Right cardiac atrium (tissue), 5 donors: ENCODE results near the gene PMM2. TPM values are rescaled to one million over a fixed set of nuclear protein-coding genes. Genes with fewer than 3 reads are reported as not detected.

Experiments
- ATAC-seq, 2 donors: fragments of 200-7000 bp; cut with Tn5 transposase; one replicate each; pipeline versions ENCODE4 v1.8.0 to v1.9.1; 2020; ENCODE audit warnings: moderate library complexity in 2 of 2, mild to moderate bottlenecking in 1 of 2
- DNase-seq, 3 donors: peaks; one replicate each; pipeline ENCODE4 v3.0.0-alpha.2; 2020
- H3K27ac ChIP-seq: one replicate; pipeline ENCODE4 v1.5.1; 2013; ENCODE audit warnings: mild to moderate bottlenecking, low read length, control low read depth, moderate library complexity
- H3K27me3 ChIP-seq: one replicate; pipeline ENCODE4 v1.6.1; 2013; ENCODE audit not compliant: control insufficient read depth, insufficient read depth
- H3K4me1 ChIP-seq: one replicate; pipeline ENCODE4 v1.6.1; 2013; ENCODE audit warnings: low read length; ENCODE audit not compliant: control insufficient read depth, insufficient read depth
- H3K4me3 ChIP-seq: one replicate; pipeline ENCODE4 v1.5.1; 2013; ENCODE audit warnings: low read length, control low read depth
- H3K9me3 ChIP-seq: one replicate; pipeline ENCODE4 v1.6.1; 2013; ENCODE audit warnings: low read length; ENCODE audit not compliant: control insufficient read depth
- WGBS: extraction: QIAGEN DNeasy Blood & Tissue Kit; methylation state at CpG from one replicate; pipeline ENCODE4 v1.1.7; 2013; 5-methylcytosine and 5-hydroxymethylcytosine counted together
- intact Hi-C, 4 donors: fragments of 100-400 bp; cut with DNase I; formaldehyde crosslinking; loops; one replicate each; pipeline versions ENCODE4 v1.11.0 to v1.14.0; 2022 to 2023
- polyA plus RNA-seq: library from polyadenylated mRNA; stranded (reverse); fragments of 200-250 nt; gene quantifications from one replicate; pipeline ENCODE4 v1.2.3, GENCODE V29; 2013
- total RNA-seq, 4 donors: library from RNA; stranded (reverse); fragmentation: NEBNext Ultra II Directional; extraction: Animal tissue kit (Norgen Biotek cat#: 25700); gene quantifications; one replicate each; pipeline ENCODE4 v1.2.1, GENCODE V29; 2021
- donor health status: healthy with polysubstance abuse.
- donor health status: DM: no; HTN: yes; CAD: no.
- donor health status: DM: no; HTN: no; CAD: no.
- donor health status: DM: no; HTN: yes; CAD: no; lungs with severe emphysema.
- donor health status: DM: yes; HTN: yes; CAD: no.

The PMM2 gene
- total and polyA plus RNA-seq, 5 donors: 10.5 to 29.4 (median 12.8) TPM

DNA sequence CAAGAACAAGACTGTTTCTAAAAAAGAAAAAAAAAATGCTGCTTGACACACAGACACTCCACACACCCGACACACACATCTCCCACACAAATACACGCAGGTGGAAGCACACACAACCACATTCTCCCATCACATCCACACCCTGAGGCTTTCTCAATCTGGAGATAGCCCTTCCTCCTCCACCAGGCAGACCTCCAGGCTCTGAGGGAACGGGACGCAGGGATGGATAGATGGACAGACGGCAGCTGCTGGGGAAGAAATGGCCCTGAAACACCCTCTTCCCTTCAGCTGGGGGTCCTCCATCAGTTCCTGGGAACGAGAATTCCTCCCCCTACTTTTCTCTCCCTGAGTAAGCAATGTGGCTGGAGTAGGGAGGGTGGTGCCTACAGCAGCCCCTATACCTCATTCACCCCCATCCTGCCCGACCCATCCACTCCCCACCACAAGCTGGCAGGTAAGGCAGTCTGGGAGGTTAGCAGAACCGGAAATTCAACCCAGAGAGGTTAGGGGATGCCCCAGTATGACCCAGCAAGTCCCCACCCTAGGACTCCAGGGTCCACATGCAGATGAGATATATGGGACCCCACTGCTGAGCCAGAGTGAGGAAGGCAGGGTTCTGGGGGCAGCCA, 80.4 kb downstream of the PMM2 start:
- intact Hi-C loops: loop anchor here in 1 of 4 donors (10.0 kb wide), 1 partner anchor 213 kb away; no protein-coding TSS in a partner anchor
- WGBS: 61% methylated on average over 8 of the region's 8 CpGs
- no peak overlapping the region for H3K27ac ChIP-seq
- H3K9me3 ChIP-seq: no peaks in the 10 kb centered on the region
- no peak overlapping the region for H3K4me3 ChIP-seq
- ATAC-seq (no peak), DNase-seq (peak in 1 of 3 donors; percentile 24)
- H3K4me1 ChIP-seq: no peaks in the 10 kb centered on the region
- H3K27me3 ChIP-seq: no peaks in the 10 kb centered on the region

GRCh38 chr16:8878523-8878911, 80.9 kb downstream of the PMM2 start:
- DNase-seq (no peak), ATAC-seq (no peak)
- no peaks in the 10 kb centered on the region for H3K4me1 ChIP-seq
- no peaks in the 10 kb centered on the region for H3K27me3 ChIP-seq
- H3K27ac ChIP-seq: no peak overlapping the region
- H3K9me3 ChIP-seq: no peaks in the 10 kb centered on the region
- 66% methylated on average over 6 of the region's 6 CpGs for WGBS
- intact Hi-C loops: loop anchor here in 1 of 4 donors (10.0 kb wide), 1 partner anchor 214 kb away; no protein-coding TSS in a partner anchor
- no peak overlapping the region for H3K4me3 ChIP-seq

- no peaks in the 10 kb centered on the region for H3K4me1 ChIP-seq
- no peak overlapping the region for H3K4me3 ChIP-seq
- DNase-seq (peak in 1 of 3 donors; percentile 19), ATAC-seq (no peak)
- whole genome bisulfite sequencing: 93% methylated on average over 8 of the region's 8 CpGs
- intact Hi-C loops: loop anchor here (2.0 to 10.0 kb wide), 6 partner anchors 84 to 316 kb away; partner anchors contain the start of genes PMM2 (in 1 of the 4) and TMEM186 (in 1 of the 4)
- H3K27ac ChIP-seq: no peak overlapping the region
- H3K27me3 ChIP-seq: no peaks in the 10 kb centered on the region
- H3K9me3 ChIP-seq: no peaks in the 10 kb centered on the region
Measured at GRCh38 chr16:8880839-8881510, 83.3 kb downstream of the PMM2 start.

GRCh38 chr16:8882041-8882617, 84.5 kb downstream of the PMM2 start, which contains the start of gene LITAFD:
TSS of gene LITAFD (plus strand) at chr16:8882351. CDS start at chr16:8884356, 2,005 bp downstream.
- Histone ChIP-seq H3K4me3 (no peak within 1 kb of the TSS), H3K27ac (no peak within 1 kb of the TSS), H3K27me3 (no peaks in the 10 kb centered on the region), H3K4me1 (no peaks in the 10 kb centered on the region), H3K9me3 (no peaks in the 10 kb centered on the region)
- 62% methylated on average over 10 of the region's 10 CpGs for WGBS
- intact Hi-C loops: loop anchor here in 3 of 4 donors (5.0 to 10.0 kb wide), 5 partner anchors 85 to 317 kb away; partner anchors contain the start of genes PMM2 (in 1 of the 3) and TMEM186 (in 1 of the 3)
- DNase-seq (peak; percentile 4 to 38 (median 37)), ATAC-seq (no peak)

GRCh38 chr16:8882725-8883377, 85.2 kb downstream of the PMM2 start:
- intact Hi-C loops: loop anchor here in 3 of 4 donors (5.0 to 10.0 kb wide), 5 partner anchors 86 to 318 kb away; partner anchors contain the start of genes PMM2 (in 1 of the 3) and TMEM186 (in 1 of the 3)

DNA sequence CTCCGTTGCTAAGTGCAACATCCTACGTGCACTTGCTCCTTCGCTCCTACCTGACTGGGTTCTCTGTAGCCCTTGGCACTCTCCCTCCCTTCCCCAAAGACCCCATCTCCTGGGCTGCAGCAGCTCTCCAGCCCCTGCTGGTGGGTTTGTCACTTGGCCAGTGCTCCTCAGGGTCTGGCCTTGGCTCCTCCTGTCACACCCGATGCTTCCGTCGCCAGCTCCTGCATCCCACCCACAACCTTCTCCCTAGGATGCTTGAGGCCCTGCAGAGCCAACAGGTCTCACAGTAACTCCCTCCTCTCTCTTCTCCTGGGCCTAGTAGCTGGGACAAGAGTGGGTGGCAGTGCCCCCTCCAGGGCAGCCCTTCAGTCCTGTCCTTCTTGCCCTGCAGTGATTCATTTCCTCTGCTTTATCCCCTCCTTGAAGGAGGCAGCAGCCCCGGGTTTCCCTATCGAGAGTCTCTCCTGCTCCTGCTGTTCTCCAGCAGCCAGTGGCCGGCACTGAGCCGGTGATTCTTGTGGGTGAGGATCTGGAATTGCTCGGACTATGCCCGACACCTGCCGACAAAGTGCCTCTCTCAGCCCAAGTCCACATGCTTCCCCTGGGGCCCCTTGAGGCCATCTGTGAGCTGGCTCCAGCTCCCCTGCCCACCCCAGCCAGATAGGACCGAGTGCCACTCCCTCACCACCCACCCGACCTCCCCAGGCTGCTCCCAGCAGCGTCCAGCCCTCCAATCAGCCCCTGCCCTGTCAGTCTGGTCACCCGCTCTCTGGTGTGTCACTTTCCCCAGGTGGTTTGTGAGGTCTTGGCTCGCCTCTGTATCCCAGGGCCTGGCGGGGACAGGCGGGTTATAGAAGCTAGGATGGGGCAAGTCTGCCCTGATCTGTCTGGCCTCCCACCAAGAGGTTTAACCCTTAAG, 88.3 kb downstream of the PMM2 start:
- DNase-seq: peak in 2 of 3 donors; percentile 60 to 63
- H3K27me3 ChIP-seq: no peaks in the 10 kb centered on the region

More at GRCh38 chr16:8882725-8883377, 85.2 kb downstream of the PMM2 start:
- WGBS: 82% methylated on average over 17 of the region's 17 CpGs
- H3K27me3 ChIP-seq: no peaks in the 10 kb centered on the region
- no peaks in the 10 kb centered on the region for H3K4me1 ChIP-seq
- no peak overlapping the region for H3K27ac ChIP-seq
- DNase-seq: peak in 2 of 3 donors; percentile 3 to 23
- no peak for ATAC-seq
- H3K9me3 ChIP-seq: no peaks in the 10 kb centered on the region
- H3K4me3 ChIP-seq: no peak overlapping the region

GRCh38 chr16:8886593-8887430, 89.2 kb downstream of the PMM2 start:
- Histone ChIP-seq H3K27me3 (no peaks in the 10 kb centered on the region), H3K27ac (no peak overlapping the region), H3K4me3 (no peak overlapping the region), H3K4me1 (peaks cover 2% of the 10 kb centered on the region), H3K9me3 (no peaks in the 10 kb centered on the region)
- DNase-seq (peak in 2 of 3 donors; percentile 18 to 42), ATAC-seq (no peak)
- intact Hi-C loops: loop anchor here in 2 of 4 donors (10.0 kb wide), 2 partner anchors 232 to 322 kb away; no protein-coding TSS in a partner anchor
- 71% methylated on average over 19 of the region's 19 CpGs for WGBS

More for the DNA sequence above, 88.3 kb downstream of the PMM2 start:
- H3K4me3 ChIP-seq: no peak overlapping the region
- no peak overlapping the region for H3K27ac ChIP-seq
- intact Hi-C loops: loop anchor here in 2 of 4 donors (10.0 kb wide), 2 partner anchors 231 to 321 kb away; no protein-coding TSS in a partner anchor
- 8% methylated on average over 20 of the region's 20 CpGs for WGBS
- H3K4me1 ChIP-seq: peaks cover 2% of the 10 kb centered on the region
- no peaks in the 10 kb centered on the region for H3K9me3 ChIP-seq
- peak; percentile 22 to 32 for ATAC-seq

GRCh38 chr16:8887431-8887765, 89.8 kb downstream of the PMM2 start:
- ATAC-seq: no peak
- no peak overlapping the region for H3K27ac ChIP-seq
- 89% methylated on average over 6 of the region's 6 CpGs for WGBS
- peaks cover 2% of the 10 kb centered on the region for H3K4me1 ChIP-seq
- peak in 2 of 3 donors; percentile 41 to 48 for DNase-seq
- H3K27me3 ChIP-seq: no peaks in the 10 kb centered on the region
- no peak overlapping the region for H3K4me3 ChIP-seq
- H3K9me3 ChIP-seq: no peaks in the 10 kb centered on the region
- intact Hi-C loops: loop anchor here in 2 of 4 donors (10.0 kb wide), 2 partner anchors 233 to 323 kb away; no protein-coding TSS in a partner anchor

GRCh38 chr16:8887952-8888560, 90.4 kb downstream of the PMM2 start:
- Histone ChIP-seq H3K27ac (no peak overlapping the region), H3K4me1 (peaks cover 2% of the 10 kb centered on the region), H3K9me3 (no peaks in the 10 kb centered on the region), H3K4me3 (no peak overlapping the region), H3K27me3 (no peaks in the 10 kb centered on the region)
- WGBS: 50% methylated on average over 16 of the region's 16 CpGs
- intact Hi-C loops: loop anchor here in 2 of 4 donors (10.0 kb wide), 2 partner anchors 233 to 323 kb away; no protein-coding TSS in a partner anchor
- DNase-seq (peak; percentile 83 to 94 (median 89)), ATAC-seq (peak; percentile 64 to 72)
